Liver (tissue), 9 donors: ENCODE data around the gene TCOF1. TPM values are rescaled to one million over a fixed set of nuclear protein-coding genes. Genes with fewer than 3 reads are reported as not detected.

Experiments used
- DNase-seq: peaks from one replicate; pipeline ENCODE4 v3.0.0-alpha.2; 2017; ENCODE audit warnings: low spot score
- H3K27ac ChIP-seq, 2 donors: one replicate each; pipeline ENCODE4 v1.7.0; 2013; ENCODE audit warnings: inconsistent platforms in 2 of 2, low read length in 2 of 2, control low read depth in 1 of 2, low read depth in 1 of 2, mild to moderate bottlenecking in 1 of 2
- H3K27me3 ChIP-seq, 4 donors: one replicate each; pipeline versions ENCODE4 v1.6.1 to v1.7.0; 2013; ENCODE audit warnings: low read length in 3 of 4, inconsistent platforms in 1 of 4, mild to moderate bottlenecking in 1 of 4, moderate library complexity in 1 of 4; ENCODE audit not compliant: control insufficient read depth in 4 of 4, insufficient read depth in 4 of 4
- H3K36me3 ChIP-seq, 4 donors: one replicate each; pipeline versions ENCODE4 v1.6.1 to v1.7.0; 2013; ENCODE audit warnings: low read length in 3 of 4, mild to moderate bottlenecking in 3 of 4, low read depth in 1 of 4, moderate library complexity in 1 of 4; ENCODE audit not compliant: control insufficient read depth in 4 of 4, insufficient read depth in 3 of 4
- H3K4me1 ChIP-seq, 4 donors: one replicate each; pipeline versions ENCODE4 v1.6.1 to v1.7.0; 2013; ENCODE audit warnings: low read length in 3 of 4, mild to moderate bottlenecking in 3 of 4, moderate library complexity in 1 of 4; ENCODE audit not compliant: control insufficient read depth in 4 of 4, insufficient read depth in 4 of 4
- H3K4me3 ChIP-seq, 3 donors: one replicate each; pipeline versions ENCODE4 v1.6.1 to v1.7.0; 2013; ENCODE audit warnings: low read length in 3 of 3, control low read depth in 1 of 3, low read depth in 1 of 3, mild to moderate bottlenecking in 1 of 3
- H3K9ac ChIP-seq, 2 donors: one replicate each; pipeline ENCODE4 v1.7.0; 2013; ENCODE audit warnings: low read length in 2 of 2, mild to moderate bottlenecking in 2 of 2, moderate library complexity in 2 of 2, control low read depth in 1 of 2, low read depth in 1 of 2
- H3K9me3 ChIP-seq, 4 donors: one replicate each; pipeline versions ENCODE4 v1.6.1 to v1.7.0; 2013; ENCODE audit warnings: low read length in 3 of 4; ENCODE audit not compliant: control insufficient read depth in 4 of 4
- EGR1 ChIP-seq, 2 donors: IDR thresholded peaks; 2 replicates each; pipeline ENCODE4 v1.6.1; 2016 to 2018; ENCODE audit warnings: antibody characterized with exemption in 2 of 2, low read depth in 2 of 2
- FOXA1 ChIP-seq: IDR thresholded peaks from 2 replicates; pipeline ENCODE4 v1.6.1; 2016; ENCODE audit warnings: antibody characterized with exemption
- FOXA2 ChIP-seq: IDR thresholded peaks from 2 replicates; pipeline ENCODE4 v1.6.1; 2016; ENCODE audit warnings: antibody characterized with exemption
- GABPA ChIP-seq, 2 donors: IDR thresholded peaks in 1 of 2; conservative IDR thresholded peaks in 1 of 2; 2 replicates each; pipeline ENCODE4 v1.6.1; 2016; ENCODE audit warnings: antibody characterized with exemption in 2 of 2, mild to moderate bottlenecking in 1 of 2, moderate library complexity in 1 of 2
- HNF4A ChIP-seq, 2 donors: conservative IDR thresholded peaks; 2 replicates each; pipeline ENCODE4 v1.6.1; 2016; ENCODE audit warnings: antibody characterized with exemption in 2 of 2, mild to moderate bottlenecking in 2 of 2
- HNF4G ChIP-seq: IDR thresholded peaks from 2 replicates; pipeline ENCODE4 v1.6.1; 2016; ENCODE audit warnings: antibody characterized with exemption
- JUND ChIP-seq, 2 donors: IDR thresholded peaks; 2 replicates each; pipeline ENCODE4 v1.6.1; 2016; ENCODE audit warnings: antibody characterized with exemption in 2 of 2
- MAX ChIP-seq: IDR thresholded peaks from 2 replicates; pipeline ENCODE4 v1.6.1; 2016; ENCODE audit warnings: antibody characterized with exemption
- RAD21 ChIP-seq, 2 donors: IDR thresholded peaks; 2 replicates each; pipeline ENCODE4 v1.6.1; 2016; ENCODE audit warnings: antibody characterized with exemption in 2 of 2, mild to moderate bottlenecking in 2 of 2
- RXRA ChIP-seq, 2 donors: IDR thresholded peaks; 2 replicates each; pipeline ENCODE4 v1.6.1; 2017 to 2018; ENCODE audit warnings: antibody characterized with exemption in 2 of 2, mild to moderate bottlenecking in 1 of 2
- SP1 ChIP-seq: IDR thresholded peaks from 2 replicates; pipeline ENCODE4 v1.6.1; 2018; ENCODE audit warnings: antibody characterized with exemption, mild to moderate bottlenecking
- TAF1 ChIP-seq: conservative IDR thresholded peaks from 2 replicates; pipeline ENCODE4 v1.6.1; 2016; ENCODE audit warnings: antibody characterized with exemption, mild to moderate bottlenecking
- YY1 ChIP-seq: IDR thresholded peaks from 2 replicates; pipeline ENCODE4 v1.6.1; 2016; ENCODE audit warnings: antibody characterized with exemption, mild to moderate bottlenecking
- ZBTB33 ChIP-seq: IDR thresholded peaks from 2 replicates; pipeline ENCODE4 v1.6.1; 2016; ENCODE audit warnings: antibody characterized with exemption
- WGBS: extraction: QIAGEN DNeasy Blood & Tissue Kit; methylation state at CpG from one replicate; pipeline ENCODE4 v1.1.7; 2013; 5-methylcytosine and 5-hydroxymethylcytosine counted together
- polyA plus RNA-seq, 2 donors: library from polyadenylated mRNA; stranded (reverse) in 1 of 2; unstranded in 1 of 2; fragments of 200-250 nt in 1 of 2; fragments of >200 nt in 1 of 2; fragmentation: Nextera tagmentation in 1 of 2; extraction: Ambion mirVana in 1 of 2; gene quantifications; one replicate each; pipeline versions ENCODE4 v1.2.1 to v1.2.3, GENCODE V29; 2013 to 2015
- total RNA-seq, 2 donors: library from RNA; depleted of rRNA; stranded (reverse); fragments of >200 nt; gene quantifications; one replicate each; pipeline ENCODE4 v1.2.3, GENCODE V29; 2014
- TF ChIP-seq, protein P1 (sequence below): IDR thresholded peaks from 2 replicates; pipeline ENCODE4 v1.6.1; 2016; ENCODE audit warnings: antibody characterized with exemption
- TF ChIP-seq, protein P2 (sequence below): IDR thresholded peaks from 2 replicates; pipeline ENCODE4 v1.6.1; 2016; ENCODE audit warnings: antibody characterized with exemption, mild to moderate bottlenecking
- TF ChIP-seq, protein P3 (sequence below): fragments of 150-350 bp; IDR thresholded peaks from 2 replicates; pipeline ENCODE4 v1.5.1; 2017; ENCODE audit warnings: improper control_type of control experiment, low read depth, low read length; ENCODE audit not compliant: missing input control
- donor health status: healthy.
- donor health status: healthy.
- donor health status: healthy.
- donor health status: healthy.
- donor health status: healthy.

TCOF1 gene
- total and polyA plus RNA-seq, 4 donors: 3.2 to 8.5 (median 6.4) TPM

DNA sequence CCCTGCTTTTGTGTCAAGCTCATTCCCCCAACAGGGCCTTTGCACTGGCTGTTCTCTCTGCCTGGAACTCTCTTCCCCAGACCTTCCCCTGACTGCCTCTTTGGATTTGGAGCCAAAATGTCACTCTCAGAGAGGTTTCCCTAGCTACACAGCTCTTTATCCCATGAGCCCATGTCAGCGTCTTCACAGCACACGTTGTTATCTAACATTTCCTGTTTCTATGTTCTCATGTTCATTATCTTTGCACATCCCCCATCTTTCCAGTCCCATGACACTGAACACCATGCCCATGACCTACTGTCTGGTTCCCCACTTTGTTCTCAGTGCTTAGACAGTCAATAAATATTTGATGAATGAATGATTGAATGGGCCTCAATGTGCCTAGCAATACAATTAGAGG is 28.5 kb upstream of the TCOF1 start:
- no peak for DNase-seq
- no peak overlapping the region for H3K9ac ChIP-seq
- no peak overlapping the region for H3K27ac ChIP-seq
- 68% methylated on average over 2 of the region's 2 CpGs for WGBS
- no peaks in the 10 kb centered on the region for H3K36me3 ChIP-seq
- TF ChIP-seq EGR1 (IDR thresholded peaks at IDR 0.05; ENCODE audit: low read depth in 2 of 2) (no peak), YY1 (no peak), HNF4G (no peak), GABPA (IDR thresholded peaks at IDR 0.05 in 1 of 2, conservative IDR thresholded peaks at IDR 0.05 in 1 of 2) (no peak), ZBTB33 (no peak), MAX (no peak), JUND (IDR thresholded peaks at IDR 0.05) (no peak), TAF1 (no peak), FOXA2 (no peak), HNF4A (conservative IDR thresholded peaks at IDR 0.05) (no peak), SP1 (no peak), RXRA (IDR thresholded peaks at IDR 0.05) (no peak), RAD21 (IDR thresholded peaks at IDR 0.05) (no peak), FOXA1 (no peak)
- TF ChIP-seq, protein P1, sequence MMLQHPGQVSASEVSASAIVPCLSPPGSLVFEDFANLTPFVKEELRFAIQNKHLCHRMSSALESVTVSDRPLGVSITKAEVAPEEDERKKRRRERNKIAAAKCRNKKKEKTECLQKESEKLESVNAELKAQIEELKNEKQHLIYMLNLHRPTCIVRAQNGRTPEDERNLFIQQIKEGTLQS: no peak
- TF ChIP-seq, protein P2, sequence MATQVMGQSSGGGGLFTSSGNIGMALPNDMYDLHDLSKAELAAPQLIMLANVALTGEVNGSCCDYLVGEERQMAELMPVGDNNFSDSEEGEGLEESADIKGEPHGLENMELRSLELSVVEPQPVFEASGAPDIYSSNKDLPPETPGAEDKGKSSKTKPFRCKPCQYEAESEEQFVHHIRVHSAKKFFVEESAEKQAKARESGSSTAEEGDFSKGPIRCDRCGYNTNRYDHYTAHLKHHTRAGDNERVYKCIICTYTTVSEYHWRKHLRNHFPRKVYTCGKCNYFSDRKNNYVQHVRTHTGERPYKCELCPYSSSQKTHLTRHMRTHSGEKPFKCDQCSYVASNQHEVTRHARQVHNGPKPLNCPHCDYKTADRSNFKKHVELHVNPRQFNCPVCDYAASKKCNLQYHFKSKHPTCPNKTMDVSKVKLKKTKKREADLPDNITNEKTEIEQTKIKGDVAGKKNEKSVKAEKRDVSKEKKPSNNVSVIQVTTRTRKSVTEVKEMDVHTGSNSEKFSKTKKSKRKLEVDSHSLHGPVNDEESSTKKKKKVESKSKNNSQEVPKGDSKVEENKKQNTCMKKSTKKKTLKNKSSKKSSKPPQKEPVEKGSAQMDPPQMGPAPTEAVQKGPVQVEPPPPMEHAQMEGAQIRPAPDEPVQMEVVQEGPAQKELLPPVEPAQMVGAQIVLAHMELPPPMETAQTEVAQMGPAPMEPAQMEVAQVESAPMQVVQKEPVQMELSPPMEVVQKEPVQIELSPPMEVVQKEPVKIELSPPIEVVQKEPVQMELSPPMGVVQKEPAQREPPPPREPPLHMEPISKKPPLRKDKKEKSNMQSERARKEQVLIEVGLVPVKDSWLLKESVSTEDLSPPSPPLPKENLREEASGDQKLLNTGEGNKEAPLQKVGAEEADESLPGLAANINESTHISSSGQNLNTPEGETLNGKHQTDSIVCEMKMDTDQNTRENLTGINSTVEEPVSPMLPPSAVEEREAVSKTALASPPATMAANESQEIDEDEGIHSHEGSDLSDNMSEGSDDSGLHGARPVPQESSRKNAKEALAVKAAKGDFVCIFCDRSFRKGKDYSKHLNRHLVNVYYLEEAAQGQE: no peak
- TF ChIP-seq, protein P3, sequence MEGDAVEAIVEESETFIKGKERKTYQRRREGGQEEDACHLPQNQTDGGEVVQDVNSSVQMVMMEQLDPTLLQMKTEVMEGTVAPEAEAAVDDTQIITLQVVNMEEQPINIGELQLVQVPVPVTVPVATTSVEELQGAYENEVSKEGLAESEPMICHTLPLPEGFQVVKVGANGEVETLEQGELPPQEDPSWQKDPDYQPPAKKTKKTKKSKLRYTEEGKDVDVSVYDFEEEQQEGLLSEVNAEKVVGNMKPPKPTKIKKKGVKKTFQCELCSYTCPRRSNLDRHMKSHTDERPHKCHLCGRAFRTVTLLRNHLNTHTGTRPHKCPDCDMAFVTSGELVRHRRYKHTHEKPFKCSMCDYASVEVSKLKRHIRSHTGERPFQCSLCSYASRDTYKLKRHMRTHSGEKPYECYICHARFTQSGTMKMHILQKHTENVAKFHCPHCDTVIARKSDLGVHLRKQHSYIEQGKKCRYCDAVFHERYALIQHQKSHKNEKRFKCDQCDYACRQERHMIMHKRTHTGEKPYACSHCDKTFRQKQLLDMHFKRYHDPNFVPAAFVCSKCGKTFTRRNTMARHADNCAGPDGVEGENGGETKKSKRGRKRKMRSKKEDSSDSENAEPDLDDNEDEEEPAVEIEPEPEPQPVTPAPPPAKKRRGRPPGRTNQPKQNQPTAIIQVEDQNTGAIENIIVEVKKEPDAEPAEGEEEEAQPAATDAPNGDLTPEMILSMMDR: no peak
- H3K9me3 ChIP-seq: no peaks in the 10 kb centered on the region
- H3K4me1 ChIP-seq: no peaks in the 10 kb centered on the region
- H3K4me3 ChIP-seq: no peak overlapping the region
- no peaks in the 10 kb centered on the region for H3K27me3 ChIP-seq
